HEK293T (cell line): Measurements from ENCODE around the gene PRKCE.

Source experiments
- ARNT ChIP-seq: fragments of 450-650 bp; IDR thresholded peaks from 2 replicates; pipeline ENCODE4 v1.6.1; 2017; ENCODE audit warnings: mild to moderate bottlenecking
- BHLHE40 ChIP-seq: fragments of 450-650 bp; IDR thresholded peaks from 2 replicates; pipeline ENCODE4 v1.6.1; 2016; ENCODE audit warnings: mild to moderate bottlenecking, moderate library complexity, borderline replicate concordance
- ELF4 ChIP-seq: fragments of 450-650 bp; IDR thresholded peaks from 2 replicates; pipeline ENCODE4 v1.6.1; 2017; ENCODE audit warnings: antibody characterized with exemption
- FOXA1 ChIP-seq: fragments of 450-650 bp; IDR thresholded peaks from 2 replicates; pipeline ENCODE4 v1.6.1; 2016; ENCODE audit warnings: mild to moderate bottlenecking
- FOXM1 ChIP-seq: fragments of 450-650 bp; IDR thresholded peaks from 2 replicates; pipeline ENCODE4 v1.6.1; 2017; ENCODE audit warnings: mild to moderate bottlenecking, borderline replicate concordance
- HDGF ChIP-seq: fragments of 450-650 bp; IDR thresholded peaks from 2 replicates; pipeline ENCODE4 v1.6.1; 2017; ENCODE audit warnings: antibody characterized with exemption, borderline replicate concordance
- LEF1 ChIP-seq: fragments of 450-650 bp; IDR thresholded peaks from 2 replicates; pipeline ENCODE4 v1.6.1; 2017; ENCODE audit warnings: mild to moderate bottlenecking, borderline replicate concordance
- NFRKB ChIP-seq: fragments of 450-650 bp; IDR thresholded peaks from 2 replicates; pipeline ENCODE4 v1.6.1; 2016; ENCODE audit warnings: mild to moderate bottlenecking, moderate library complexity
- PKNOX1 ChIP-seq: fragments of 450-650 bp; IDR thresholded peaks from 2 replicates; pipeline ENCODE4 v1.6.1; 2016
- SP1 ChIP-seq: fragments of 450-650 bp; IDR thresholded peaks from 2 replicates; pipeline ENCODE4 v1.6.1; 2017
- SUZ12 ChIP-seq: fragments of 450-650 bp; IDR thresholded peaks from 2 replicates; pipeline ENCODE4 v1.6.1; 2016; ENCODE audit warnings: mild to moderate bottlenecking
- TARDBP ChIP-seq: fragments of 450-650 bp; IDR thresholded peaks from 2 replicates; pipeline ENCODE4 v1.6.1; 2016
- ZNF384 ChIP-seq: fragments of 450-650 bp; IDR thresholded peaks from 2 replicates; pipeline ENCODE4 v1.6.1; 2016

DNA sequence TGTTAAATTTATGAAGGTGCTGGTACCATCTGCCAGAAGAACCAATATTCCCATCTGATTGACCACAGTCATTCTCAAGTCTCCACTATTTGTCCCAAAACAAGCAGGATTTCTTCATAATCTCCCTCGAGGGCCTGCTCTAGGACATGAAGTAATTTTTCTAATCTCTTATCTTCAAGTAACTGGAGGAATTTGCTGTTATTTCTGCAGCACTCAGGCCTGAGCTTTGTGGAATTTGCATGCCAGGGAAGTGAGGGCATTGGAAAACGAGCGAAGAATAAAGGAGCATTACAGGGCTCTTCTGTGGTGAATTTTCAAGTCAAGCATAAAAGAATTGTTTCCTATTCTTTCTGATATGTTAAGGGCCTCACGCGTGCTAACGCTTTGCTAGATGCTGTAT is 484.5 kb downstream of the PRKCE start:
- TF ChIP-seq ARNT (no peak), BHLHE40 (no peak), SP1 (no peak), NFRKB (no peak), FOXM1 (no peak), HDGF (no peak), PKNOX1 (no peak), LEF1 (no peak), SUZ12 (no peak), FOXA1 (no peak), ELF4 (no peak), TARDBP (no peak), ZNF384 (no peak)
